Stimulated activated CD8-positive, alpha-beta memory T cell treated with anti-CD3 and anti-CD28 coated beads, Interleukin-7, amount 100 ng/mL, for 4 hours (primary cell): ENCODE results near the gene LINGO1.

Experiments
- DNase-seq, 2 donors: peaks; one replicate each; pipeline ENCODE4 v3.0.0-alpha.2; 2020; ENCODE audit warnings: low read depth in 2 of 2

The LINGO1 gene

DNA sequence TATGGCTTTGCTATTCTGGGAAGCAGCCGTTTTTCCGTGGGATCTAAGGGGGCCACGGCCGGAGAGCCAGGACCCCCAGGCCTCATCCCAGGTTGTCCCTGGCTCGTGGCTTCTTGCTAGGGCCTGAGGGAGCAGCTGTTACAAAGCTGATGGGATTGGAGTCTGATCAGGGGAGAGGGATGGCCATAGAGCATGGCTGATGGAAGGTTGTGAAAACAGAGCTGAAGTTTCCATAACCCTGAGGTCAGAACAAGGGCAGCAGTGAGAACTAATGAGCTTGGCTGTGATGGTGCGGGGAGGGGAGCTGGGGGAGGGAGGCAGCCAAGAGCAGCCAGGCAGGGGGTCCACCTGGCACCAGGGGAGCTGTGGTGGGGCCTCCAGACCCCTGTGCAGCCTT, 63.0 kb downstream of the LINGO1 start:
- DNase-seq: no peak

DNA sequence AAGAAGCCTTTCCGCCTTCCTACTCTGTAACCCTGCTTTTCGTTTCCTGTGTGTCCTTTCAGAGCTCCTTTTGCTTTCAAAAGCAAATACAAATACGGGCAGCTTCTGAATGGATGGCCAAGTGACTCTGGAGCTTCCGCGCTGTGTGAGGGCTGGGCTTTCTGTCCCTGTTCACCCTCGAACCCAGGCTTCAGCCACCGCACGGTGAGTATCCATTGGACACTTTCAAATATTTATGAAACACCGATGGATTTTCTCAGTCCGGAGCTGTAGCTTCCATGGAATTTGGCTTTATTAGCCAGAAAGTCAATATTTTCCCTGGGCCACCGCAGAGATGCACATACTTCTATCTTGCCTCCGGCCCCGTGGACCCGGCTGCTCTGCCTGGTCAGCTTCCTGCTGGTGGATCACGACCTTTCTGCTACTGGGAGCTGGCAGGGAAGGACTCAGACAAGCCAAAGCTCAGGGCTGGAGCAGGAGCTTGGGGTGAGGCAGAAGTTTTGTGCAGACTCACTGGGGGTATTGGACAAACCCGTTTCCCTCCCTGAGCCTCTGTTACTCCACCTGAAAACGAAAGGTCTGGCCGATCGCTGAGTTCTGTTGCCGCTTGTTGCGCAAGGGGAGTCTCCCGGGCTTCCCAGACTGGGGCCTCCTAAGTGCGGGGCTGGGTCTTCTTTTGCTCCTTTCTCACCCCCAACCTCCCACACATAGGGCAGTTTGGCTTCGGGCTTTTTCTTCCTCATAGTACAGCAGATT, 63.6 kb downstream of the LINGO1 start:
- DNase-seq: no peak

DNA sequence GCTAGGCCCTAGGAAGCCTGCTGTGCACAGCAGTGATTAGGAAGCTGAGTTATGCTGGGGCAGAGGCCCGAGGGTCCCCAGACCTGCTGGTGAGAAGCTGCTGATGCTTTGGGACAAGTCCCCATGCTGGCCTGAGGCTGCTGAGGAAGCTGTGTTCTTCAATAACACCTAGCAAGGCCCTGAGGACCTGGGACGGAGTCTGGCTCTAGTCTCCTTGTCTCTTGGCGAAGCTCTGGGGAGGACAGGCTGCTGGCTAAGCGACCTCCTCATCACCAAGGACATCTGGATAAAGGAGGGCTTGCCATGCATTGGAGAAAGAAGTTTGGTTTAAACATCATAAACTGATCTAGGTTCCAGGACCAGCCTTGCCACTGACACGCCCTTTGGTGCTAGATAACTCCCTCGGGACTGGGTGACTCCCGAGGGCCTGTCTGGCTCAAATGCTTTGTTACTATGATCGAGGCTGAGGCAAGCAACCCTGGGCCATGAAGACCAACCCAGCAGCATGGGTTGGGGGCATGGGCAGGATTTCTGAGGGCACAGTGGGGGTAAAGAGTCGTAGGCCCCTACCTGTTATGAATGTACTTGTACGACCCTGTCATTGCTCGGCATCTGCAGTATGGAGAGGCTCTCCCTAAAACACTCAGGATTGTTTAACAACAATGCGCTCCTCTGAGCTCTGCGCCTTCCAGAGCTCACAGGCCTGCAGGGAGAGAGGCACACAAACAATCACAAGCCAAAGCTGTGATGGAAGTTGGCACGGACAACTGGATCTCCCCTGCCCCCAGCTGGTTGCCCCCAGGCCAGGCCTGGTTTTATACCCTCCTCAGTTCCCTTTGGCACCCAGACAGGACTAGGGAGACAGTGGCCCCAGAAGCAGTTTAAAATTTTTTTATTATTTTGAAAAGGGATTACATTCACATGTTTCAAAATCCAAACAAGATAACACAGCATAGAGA, 64.4 kb downstream of the LINGO1 start:
- DNase-seq: no peak

DNA sequence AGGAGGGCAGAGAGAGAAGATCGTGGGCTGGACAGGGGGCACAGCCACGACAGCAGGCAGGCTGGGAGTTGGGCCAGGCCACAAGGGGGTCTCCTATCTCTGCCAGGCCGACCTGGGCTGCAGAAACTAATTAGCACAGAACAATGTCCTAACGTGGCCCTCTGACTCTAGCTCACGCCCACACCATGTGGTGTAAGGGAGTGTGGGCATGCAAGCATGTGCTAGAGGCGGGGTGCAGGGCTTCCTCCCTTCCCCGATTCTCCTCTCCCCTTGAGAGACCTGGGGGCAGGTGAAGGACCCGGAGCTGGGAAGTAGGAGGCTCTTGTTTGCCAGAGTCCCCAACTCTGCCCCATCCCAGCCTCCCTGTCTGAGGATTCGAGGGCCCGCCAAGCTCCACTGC, 65.5 kb downstream of the LINGO1 start:
- no peak for DNase-seq

DNA sequence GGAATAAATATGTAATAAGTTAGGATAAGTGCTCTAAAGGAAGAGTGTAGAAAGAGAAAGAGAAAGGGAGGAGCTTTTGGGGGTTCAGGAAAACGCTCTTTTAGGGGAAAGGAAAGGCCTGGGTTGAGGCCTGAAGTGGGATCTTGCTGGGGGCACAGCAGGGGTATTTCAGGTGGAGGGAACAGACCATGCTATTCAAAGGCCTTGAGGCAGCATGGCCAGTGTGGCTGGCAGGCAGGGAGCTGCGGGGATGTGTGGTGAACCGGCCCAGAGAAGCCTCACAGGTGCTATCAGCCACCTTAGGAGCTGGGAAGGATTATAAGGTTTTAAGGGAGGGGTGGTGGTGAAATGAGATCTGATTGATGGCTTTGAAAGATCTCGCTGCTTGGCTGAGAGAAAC, 66.6 kb downstream of the LINGO1 start:
- DNase-seq: no peak

DNA sequence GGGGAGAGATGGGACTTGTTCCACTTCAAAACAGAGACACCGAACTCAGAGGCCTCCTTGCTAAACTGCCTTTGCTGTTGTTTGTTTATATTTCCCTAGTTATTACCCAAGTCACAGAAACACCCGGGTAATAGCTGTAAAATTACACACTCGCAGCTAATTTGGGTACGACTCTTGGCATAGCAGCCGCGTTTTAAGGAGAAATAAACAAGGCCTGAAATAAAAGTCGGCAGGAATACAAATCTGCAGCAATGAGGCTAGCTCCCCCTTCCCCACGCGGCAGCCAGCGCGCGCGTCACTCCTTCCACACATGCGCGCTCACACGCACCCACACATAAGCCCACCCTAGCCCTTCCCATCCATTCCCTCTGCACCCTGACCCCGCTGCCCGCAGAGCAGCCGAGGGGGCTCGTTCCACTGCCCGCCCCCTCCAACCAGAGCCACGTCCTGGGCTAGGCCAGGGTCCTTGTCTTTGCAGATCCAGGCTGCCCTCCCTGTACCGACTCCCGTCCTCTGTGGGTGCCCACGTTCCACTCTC, 67.3 kb downstream of the LINGO1 start:
- no peak for DNase-seq

DNA sequence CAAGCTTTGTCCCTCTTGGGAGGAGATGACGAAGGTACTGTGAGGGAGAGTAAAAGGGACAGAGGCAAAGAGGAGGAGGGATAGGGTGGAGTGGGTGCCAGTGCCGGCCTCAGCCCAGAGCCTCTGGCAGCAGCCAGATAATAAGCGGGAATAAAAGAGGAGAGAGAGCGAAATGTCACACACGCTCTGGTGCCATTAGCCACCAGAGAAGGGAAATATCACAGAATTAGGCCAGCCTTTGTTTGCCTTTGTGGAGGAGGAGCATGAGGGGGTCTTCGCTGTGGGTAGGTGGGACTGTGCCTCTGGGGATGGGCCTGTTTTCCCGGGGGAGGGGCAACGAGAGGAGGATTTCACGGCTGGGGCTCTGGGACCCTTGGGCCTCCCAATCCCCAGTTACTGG, 67.8 kb downstream of the LINGO1 start:
- no peak for DNase-seq

DNA sequence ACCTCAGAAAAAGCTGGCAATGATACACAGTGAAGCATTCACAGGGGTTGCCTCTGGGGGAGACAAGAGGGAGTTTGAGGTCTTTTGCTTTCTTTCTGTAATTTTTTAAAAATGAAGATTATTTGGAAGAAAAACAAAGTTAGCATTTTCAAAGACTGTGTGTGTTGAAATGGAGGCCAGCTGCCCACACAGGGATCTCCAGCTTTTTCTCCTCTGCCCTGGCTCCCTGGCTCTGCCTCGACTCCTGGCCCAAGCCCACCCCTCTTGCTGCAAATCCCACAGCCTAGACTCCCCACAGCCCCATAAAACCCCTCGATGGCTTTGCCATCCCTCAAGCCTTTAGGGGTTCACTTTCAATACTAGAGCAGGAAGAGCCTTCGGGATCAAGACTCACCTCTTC, 68.4 kb downstream of the LINGO1 start:
- no peak for DNase-seq

DNA sequence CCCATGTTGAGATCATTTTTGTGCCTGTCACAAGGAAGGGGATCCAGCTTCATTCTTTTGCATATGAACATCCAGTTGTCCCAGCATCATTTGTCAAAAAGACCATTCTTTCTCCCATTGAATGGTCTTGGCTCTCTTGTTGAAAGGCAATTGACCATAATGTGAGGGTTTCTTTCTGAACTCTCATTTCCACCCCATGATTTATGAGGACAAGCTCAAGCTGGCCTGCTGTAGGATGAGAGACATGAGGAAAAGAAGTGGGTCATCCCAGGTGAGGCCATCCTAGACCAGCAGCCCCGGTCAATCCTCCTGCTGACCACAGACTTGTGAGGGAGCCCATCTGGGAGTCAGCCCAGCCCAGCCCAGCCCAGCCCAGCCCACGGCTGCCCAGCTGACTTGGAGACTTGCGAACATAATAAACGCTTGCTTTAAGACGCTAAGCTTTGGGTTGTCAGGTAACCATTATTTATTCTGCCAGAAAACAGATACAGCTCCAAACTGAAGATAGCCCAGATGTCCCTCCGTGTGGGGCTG, 69.0 kb downstream of the LINGO1 start:
- DNase-seq: no peak
